ENCODE results near the gene ZNF202.

DNA sequence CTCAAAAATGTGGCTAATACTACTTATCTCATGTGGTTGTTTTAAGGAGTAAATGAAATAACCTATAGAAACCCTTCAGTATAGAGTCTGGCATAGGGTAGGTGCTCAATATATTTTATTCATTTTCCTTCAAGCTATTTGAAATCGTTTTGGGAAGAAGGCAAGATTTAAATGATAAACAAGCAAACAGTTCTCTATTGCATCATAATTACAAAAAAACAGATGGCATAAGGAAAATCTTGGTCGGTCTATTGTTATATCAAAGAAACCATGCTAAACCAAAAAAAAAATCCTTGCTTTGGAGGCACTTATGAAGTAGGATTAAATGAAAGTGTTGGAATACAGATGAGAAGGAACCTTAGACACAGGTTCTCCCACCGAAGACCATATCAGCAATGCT, 4.7 kb downstream of the ZNF202 start:
- no peak for TF ChIP-seq TAF1 (IDR thresholded peaks at IDR 0.05; ENCODE audit: low read depth)
- TF ChIP-seq EP300 (IDR thresholded peaks at IDR 0.05; ENCODE audit: borderline replicate concordance), result no peak
- TF ChIP-seq ZBTB7A (IDR thresholded peaks at IDR 0.05; ENCODE audit: low read depth), result no peak
- TF ChIP-seq, protein P1, sequence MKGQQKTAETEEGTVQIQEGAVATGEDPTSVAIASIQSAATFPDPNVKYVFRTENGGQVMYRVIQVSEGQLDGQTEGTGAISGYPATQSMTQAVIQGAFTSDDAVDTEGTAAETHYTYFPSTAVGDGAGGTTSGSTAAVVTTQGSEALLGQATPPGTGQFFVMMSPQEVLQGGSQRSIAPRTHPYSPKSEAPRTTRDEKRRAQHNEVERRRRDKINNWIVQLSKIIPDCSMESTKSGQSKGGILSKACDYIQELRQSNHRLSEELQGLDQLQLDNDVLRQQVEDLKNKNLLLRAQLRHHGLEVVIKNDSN (IDR thresholded peaks at IDR 0.05), result no peak
- TF ChIP-seq TCF12 (IDR thresholded peaks at IDR 0.05; ENCODE audit: low read depth), result no peak
- TF ChIP-seq REST (IDR thresholded peaks at IDR 0.05; ENCODE audit: low read depth), result no peak
- no peak for TF ChIP-seq TEAD4 (IDR thresholded peaks at IDR 0.05)
